Duodenal mucosa (tissue), 2 donors: Measurements from ENCODE around the gene UTP11.

Source experiments
- H3K27ac ChIP-seq: one replicate; pipeline ENCODE4 v1.7.0; 2013; ENCODE audit warnings: low read depth, low read length
- H3K27me3 ChIP-seq, 2 donors: one replicate each; pipeline ENCODE4 v1.7.0; 2013; ENCODE audit warnings: low read length in 2 of 2, control low read depth in 1 of 2; ENCODE audit not compliant: insufficient read depth in 2 of 2, control insufficient read depth in 1 of 2
- H3K36me3 ChIP-seq, 2 donors: one replicate each; pipeline ENCODE4 v1.7.0; 2013; ENCODE audit warnings: low read length in 2 of 2, control low read depth in 1 of 2; ENCODE audit not compliant: insufficient read depth in 2 of 2, control insufficient read depth in 1 of 2
- H3K4me1 ChIP-seq, 2 donors: one replicate each; pipeline ENCODE4 v1.7.0; 2013; ENCODE audit warnings: low read length in 2 of 2, control low read depth in 1 of 2; ENCODE audit not compliant: insufficient read depth in 2 of 2, control insufficient read depth in 1 of 2
- H3K4me3 ChIP-seq, 2 donors: one replicate each; pipeline ENCODE4 v1.7.0; 2013; ENCODE audit warnings: low read length in 2 of 2, low read depth in 1 of 2
- H3K9ac ChIP-seq, 2 donors: one replicate each; pipeline ENCODE4 v1.7.0; 2013; ENCODE audit warnings: low read length in 2 of 2, low read depth in 1 of 2
- H3K9me3 ChIP-seq, 2 donors: one replicate each; pipeline ENCODE4 v1.7.0; 2013; ENCODE audit warnings: low read length in 2 of 2, control low read depth in 1 of 2; ENCODE audit not compliant: control insufficient read depth in 1 of 2

The UTP11 gene

DNA sequence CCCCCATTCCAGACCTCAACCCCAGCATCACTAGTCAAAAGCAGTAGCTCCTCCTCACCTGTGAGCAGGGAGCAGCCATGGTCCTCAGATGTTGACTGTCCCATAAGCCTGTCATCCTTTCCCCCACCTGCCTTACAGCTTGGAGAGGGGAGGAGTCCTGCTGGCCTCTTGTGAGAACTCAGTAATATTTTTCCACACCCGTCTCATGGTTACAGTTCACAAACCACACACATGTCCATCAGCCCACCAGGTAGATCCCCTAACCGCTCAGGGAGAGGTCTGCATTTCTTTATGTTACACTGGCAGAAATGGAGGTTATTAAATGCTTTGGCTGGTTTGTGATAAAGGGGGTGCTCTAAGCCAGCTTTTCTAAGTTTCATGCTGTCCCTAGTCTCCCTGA, 60.3 kb downstream of the UTP11 start:
- Histone ChIP-seq H3K36me3 (no peaks in the 10 kb centered on the region), H3K27me3 (peaks cover 16% of the 10 kb centered on the region in 2 donors), H3K27ac (no peak overlapping the region), H3K4me1 (no peaks in the 10 kb centered on the region), H3K9me3 (no peaks in the 10 kb centered on the region), H3K9ac (no peak overlapping the region), H3K4me3 (no peak overlapping the region)

DNA sequence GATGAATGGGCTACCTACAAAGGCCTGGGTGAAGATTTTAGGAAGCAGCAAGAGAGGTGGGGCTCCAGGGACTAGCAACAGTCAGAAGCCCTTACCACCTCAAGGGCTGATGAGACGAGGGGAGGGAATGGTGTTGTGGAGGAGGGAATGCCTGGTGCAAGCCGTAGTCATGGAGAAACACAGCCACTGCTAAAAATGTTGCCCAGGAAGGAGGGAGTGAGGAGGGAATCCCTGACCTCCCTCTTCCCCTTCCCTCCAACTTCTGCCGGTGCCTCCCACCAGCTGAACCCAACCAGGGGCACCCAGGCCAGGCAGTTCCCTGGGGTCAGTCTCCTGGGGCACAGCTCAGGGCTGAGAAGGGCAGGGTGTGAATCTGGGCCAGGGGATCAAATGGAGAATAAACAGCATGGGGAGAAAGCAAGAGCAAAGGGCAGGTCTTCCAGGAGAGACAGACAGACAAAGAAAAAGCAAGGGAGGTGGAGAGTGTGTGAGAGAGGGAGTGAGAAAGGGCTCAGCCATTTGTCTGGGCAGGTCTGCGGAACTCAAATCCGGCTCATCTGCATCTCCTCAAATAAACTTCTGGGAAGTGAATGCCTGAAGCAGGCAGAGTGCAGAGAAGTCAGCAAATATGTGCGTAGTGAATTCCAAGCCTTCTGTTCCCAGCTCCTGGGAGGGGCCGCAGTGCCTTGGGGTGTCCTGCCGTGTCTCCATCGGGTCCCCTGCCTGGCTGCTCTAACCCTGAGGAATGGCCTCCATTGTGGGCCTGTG, 61.2 kb downstream of the UTP11 start:
- H3K4me3 ChIP-seq = no peak overlapping the region
- H3K36me3 ChIP-seq = no peaks in the 10 kb centered on the region
- no peaks in the 10 kb centered on the region for H3K9me3 ChIP-seq
- no peak overlapping the region for H3K9ac ChIP-seq
- no peak overlapping the region for H3K27ac ChIP-seq
- peaks cover 8 to 16% of the 10 kb centered on the region in 2 donors for H3K27me3 ChIP-seq
- no peaks in the 10 kb centered on the region for H3K4me1 ChIP-seq

DNA sequence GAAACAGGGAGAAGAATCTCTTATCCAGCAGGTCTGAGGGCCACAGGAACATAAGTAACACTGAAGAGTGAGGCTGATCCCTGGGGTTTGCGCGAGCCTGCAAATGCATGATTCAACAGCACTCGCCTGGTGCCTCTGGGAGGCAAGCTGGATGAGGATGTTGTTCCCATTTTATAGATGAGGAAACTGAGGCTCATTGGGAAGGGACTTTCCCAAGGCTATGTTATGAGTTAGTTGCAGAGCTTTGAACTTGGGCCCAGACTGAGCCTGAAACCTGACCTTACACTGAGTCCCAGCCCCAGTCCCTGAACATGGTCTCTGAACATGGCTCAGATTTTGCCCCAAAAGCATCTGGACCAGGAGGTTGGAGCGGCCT, 61.8 kb downstream of the UTP11 start:
- no peak overlapping the region for H3K27ac ChIP-seq
- peaks cover 7 to 16% of the 10 kb centered on the region in 2 donors for H3K27me3 ChIP-seq
- H3K9ac ChIP-seq = no peak overlapping the region

More for the DNA sequence above, 61.8 kb downstream of the UTP11 start:
- H3K4me1 ChIP-seq = no peaks in the 10 kb centered on the region
- no peaks in the 10 kb centered on the region for H3K9me3 ChIP-seq
- H3K36me3 ChIP-seq = no peaks in the 10 kb centered on the region
- no peak overlapping the region for H3K4me3 ChIP-seq
